CD4-positive, alpha-beta T cell treated with Interleukin-15 for 1 hour (primary cell): Measurements from ENCODE around the gene UCK2.

ENCODE experiments used
- DNase-seq: peaks from one replicate; pipeline ENCODE4 v3.0.0-alpha.2; 2020

The UCK2 gene

GRCh38 chr1:165947797-165948455 lies 120.5 kb downstream of the UCK2 start:
- DNase-seq, result no peak

- DNase-seq, result no peak
Measured at GRCh38 chr1:165949335-165950130, 122.1 kb downstream of the UCK2 start.

- DNase-seq, result no peak
Measured at GRCh38 chr1:165954940-165955339, 127.5 kb downstream of the UCK2 start.

- DNase-seq, result no peak
Measured at GRCh38 chr1:165958306-165958705, 130.9 kb downstream of the UCK2 start.

- DNase-seq, result no peak
Measured at GRCh38 chr1:165960136-165960535, 132.7 kb downstream of the UCK2 start.

- no peak for DNase-seq
Measured at GRCh38 chr1:165960881-165961280, 133.5 kb downstream of the UCK2 start.
